Hepatocyte (in vitro differentiated cells): ENCODE data around the gene ARHGAP40. TPM values are rescaled to one million over a fixed set of nuclear protein-coding genes. Genes with fewer than 3 reads are reported as not detected.

ENCODE experiments used
- DNase-seq: peaks from one replicate; pipeline ENCODE4 v3.0.0-alpha.2; 2016; ENCODE audit warnings: low spot score
- H2AFZ ChIP-seq: fragments of 200-600 bp; sonication (generic); 2 replicates; pipeline ENCODE4 v1.6.0; 2016; ENCODE audit warnings: antibody characterized with exemption, mild to moderate bottlenecking
- H3K27ac ChIP-seq: fragments of 200-600 bp; sonication (generic); 2 replicates; pipeline ENCODE4 v1.5.1; 2016; ENCODE audit warnings: mild to moderate bottlenecking
- H3K27me3 ChIP-seq: fragments of 200-600 bp; sonication (generic); 2 replicates; pipeline ENCODE4 v1.6.1; 2016
- H3K36me3 ChIP-seq: fragments of 200-600 bp; sonication (generic); replicated peaks from 2 replicates; pipeline ENCODE4 v1.5.1; 2016; ENCODE audit warnings: low read depth; ENCODE audit not compliant: insufficient read depth
- H3K4me1 ChIP-seq: fragments of 200-600 bp; sonication (generic); 2 replicates; pipeline ENCODE4 v1.5.1; 2016; ENCODE audit warnings: mild to moderate bottlenecking, moderate library complexity; ENCODE audit not compliant: insufficient read depth
- H3K4me2 ChIP-seq: fragments of 200-600 bp; sonication (generic); 2 replicates; pipeline ENCODE4 v1.6.0; 2016
- H3K4me3 ChIP-seq: fragments of 200-600 bp; sonication (generic); 2 replicates; pipeline ENCODE4 v1.5.1; 2016; ENCODE audit warnings: mild to moderate bottlenecking
- H3K79me2 ChIP-seq: fragments of 200-600 bp; sonication (generic); 2 replicates; pipeline ENCODE4 v1.6.0; 2017; ENCODE audit warnings: mild to moderate bottlenecking
- H3K9me2 ChIP-seq: fragments of 200-600 bp; sonication (generic); replicated peaks from 2 replicates; pipeline ENCODE4 v1.6.0; 2017; ENCODE audit warnings: mild to moderate bottlenecking; ENCODE audit not compliant: insufficient read depth
- H3K9me3 ChIP-seq: fragments of 200-600 bp; sonication (generic); 2 replicates; pipeline ENCODE4 v1.5.1; 2016; ENCODE audit warnings: low read depth, mild to moderate bottlenecking
- H4K20me1 ChIP-seq: fragments of 200-600 bp; sonication (generic); 2 replicates; pipeline ENCODE4 v1.6.0; 2016; ENCODE audit warnings: mild to moderate bottlenecking; ENCODE audit not compliant: insufficient read depth, poor library complexity, severe bottlenecking
- EZH2 ChIP-seq: fragments of 200-600 bp; sonication (generic); IDR thresholded peaks from 2 replicates; pipeline ENCODE4 v1.6.1; 2016; ENCODE audit warnings: antibody characterized with exemption, mild to moderate bottlenecking, borderline replicate concordance
- EZH2phosphoT487 ChIP-seq: fragments of 200-600 bp; sonication (generic); IDR thresholded peaks from one replicate; pipeline ENCODE4 v1.6.1; 2018; ENCODE audit warnings: antibody characterized with exemption, mild to moderate bottlenecking, low read depth, moderate library complexity; ENCODE audit not compliant: unreplicated experiment, severe bottlenecking
- WGBS: methylation state at CpG from one replicate; pipeline ENCODE4 v1.1.6; 2016; ENCODE audit warnings: low lambda C conversion rate; ENCODE audit errors: missing lambda C conversion rate; 5-methylcytosine and 5-hydroxymethylcytosine counted together
- polyA plus RNA-seq: library from polyadenylated mRNA; unstranded; fragments of >200 nt; fragmentation: Nextera tagmentation; extraction: Ambion mirVana; gene quantifications from 2 replicates; pipeline ENCODE4 v1.2.1, GENCODE V29; 2016
- total RNA-seq: library from RNA; depleted of rRNA; stranded (reverse); fragments of >200 nt; gene quantifications from 2 replicates; pipeline ENCODE4 v1.2.3, GENCODE V29; 2014
- TF ChIP-seq, protein P1 (sequence below): fragments of 200-600 bp; sonication (generic); IDR thresholded peaks from 2 replicates; pipeline ENCODE4 v1.5.1; 2016; ENCODE audit warnings: antibody characterized with exemption, mild to moderate bottlenecking; ENCODE audit not compliant: poor library complexity

Gene ARHGAP40
- total and polyA plus RNA-seq, 2 experiments from 2014 or later: 1.1 to 1.2 TPM

DNA sequence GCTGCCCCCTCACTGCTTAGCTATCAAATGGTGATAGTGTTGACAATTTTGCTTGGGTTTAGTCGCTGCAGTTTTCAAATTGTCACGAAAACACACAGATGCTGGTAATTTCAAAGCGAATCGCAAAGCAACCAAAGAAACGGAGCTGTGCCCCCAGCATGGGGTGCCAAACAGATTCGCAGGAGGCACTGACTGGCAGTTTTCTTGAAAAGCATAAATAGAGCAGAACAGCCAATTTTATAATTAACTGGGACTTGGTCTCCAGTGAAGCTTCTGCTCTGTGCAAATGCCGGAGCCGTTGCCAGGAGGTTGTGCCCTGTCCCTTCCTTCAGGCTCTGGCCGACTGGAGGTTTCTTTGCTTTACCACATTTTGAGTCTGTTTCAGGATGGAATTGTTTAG is 18.8 kb downstream of the ARHGAP40 start:
- WGBS: 81% methylated on average over 9 of the region's 9 CpGs
- no peaks in the 10 kb centered on the region for H3K4me1 ChIP-seq
- H4K20me1 ChIP-seq: no peaks in the 10 kb centered on the region
- no peaks in the 10 kb centered on the region for H3K9me3 ChIP-seq
- DNase-seq: no peak
- no peaks in the 10 kb centered on the region for H3K79me2 ChIP-seq
- H2AFZ ChIP-seq: no peak overlapping the region
- no peaks in the 10 kb centered on the region for H3K27me3 ChIP-seq
- H3K36me3 ChIP-seq: no peaks in the 10 kb centered on the region
- no peak overlapping the region for H3K4me2 ChIP-seq
- H3K4me3 ChIP-seq: no peak overlapping the region
- H3K27ac ChIP-seq: no peak overlapping the region
- H3K9me2 ChIP-seq: no peaks in the 10 kb centered on the region
- TF ChIP-seq, protein P1, sequence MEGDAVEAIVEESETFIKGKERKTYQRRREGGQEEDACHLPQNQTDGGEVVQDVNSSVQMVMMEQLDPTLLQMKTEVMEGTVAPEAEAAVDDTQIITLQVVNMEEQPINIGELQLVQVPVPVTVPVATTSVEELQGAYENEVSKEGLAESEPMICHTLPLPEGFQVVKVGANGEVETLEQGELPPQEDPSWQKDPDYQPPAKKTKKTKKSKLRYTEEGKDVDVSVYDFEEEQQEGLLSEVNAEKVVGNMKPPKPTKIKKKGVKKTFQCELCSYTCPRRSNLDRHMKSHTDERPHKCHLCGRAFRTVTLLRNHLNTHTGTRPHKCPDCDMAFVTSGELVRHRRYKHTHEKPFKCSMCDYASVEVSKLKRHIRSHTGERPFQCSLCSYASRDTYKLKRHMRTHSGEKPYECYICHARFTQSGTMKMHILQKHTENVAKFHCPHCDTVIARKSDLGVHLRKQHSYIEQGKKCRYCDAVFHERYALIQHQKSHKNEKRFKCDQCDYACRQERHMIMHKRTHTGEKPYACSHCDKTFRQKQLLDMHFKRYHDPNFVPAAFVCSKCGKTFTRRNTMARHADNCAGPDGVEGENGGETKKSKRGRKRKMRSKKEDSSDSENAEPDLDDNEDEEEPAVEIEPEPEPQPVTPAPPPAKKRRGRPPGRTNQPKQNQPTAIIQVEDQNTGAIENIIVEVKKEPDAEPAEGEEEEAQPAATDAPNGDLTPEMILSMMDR: no peak
- TF ChIP-seq EZH2 (no peak), EZH2phosphoT487 (no peak)

DNA sequence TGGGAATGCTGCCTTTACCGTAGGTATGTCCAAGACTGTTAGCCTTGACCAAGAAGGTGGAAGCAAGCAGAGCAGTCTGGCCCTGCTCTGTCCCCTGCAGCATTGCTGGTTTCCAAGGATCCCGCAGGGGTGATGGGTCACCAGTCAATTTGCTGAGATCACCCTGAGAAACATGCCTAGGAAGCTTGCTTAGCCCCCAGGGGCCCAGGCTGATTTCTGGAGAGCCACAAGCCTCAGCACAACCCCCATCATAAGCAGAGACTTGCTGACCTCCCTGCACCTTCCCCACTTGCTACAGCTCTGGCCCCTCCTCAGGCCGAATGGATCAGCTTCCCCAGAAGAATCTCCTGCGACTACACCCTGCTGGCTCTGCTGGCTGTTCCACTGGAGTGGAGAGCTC is 21.5 kb downstream of the ARHGAP40 start:
- no peak overlapping the region for H3K4me2 ChIP-seq
- no peak overlapping the region for H3K4me3 ChIP-seq
- no peaks in the 10 kb centered on the region for H3K36me3 ChIP-seq
- no peaks in the 10 kb centered on the region for H3K27me3 ChIP-seq
- WGBS: 58% methylated on average over 4 of the region's 4 CpGs
- H4K20me1 ChIP-seq: no peaks in the 10 kb centered on the region
- H2AFZ ChIP-seq: no peak overlapping the region
- no peak overlapping the region for H3K27ac ChIP-seq
- no peaks in the 10 kb centered on the region for H3K9me2 ChIP-seq
- no peaks in the 10 kb centered on the region for H3K4me1 ChIP-seq
- TF ChIP-seq EZH2phosphoT487 (no peak), EZH2 (no peak)
- TF ChIP-seq, protein P1: no peak
- no peak for DNase-seq
- H3K9me3 ChIP-seq: no peaks in the 10 kb centered on the region
- H3K79me2 ChIP-seq: no peaks in the 10 kb centered on the region

DNA sequence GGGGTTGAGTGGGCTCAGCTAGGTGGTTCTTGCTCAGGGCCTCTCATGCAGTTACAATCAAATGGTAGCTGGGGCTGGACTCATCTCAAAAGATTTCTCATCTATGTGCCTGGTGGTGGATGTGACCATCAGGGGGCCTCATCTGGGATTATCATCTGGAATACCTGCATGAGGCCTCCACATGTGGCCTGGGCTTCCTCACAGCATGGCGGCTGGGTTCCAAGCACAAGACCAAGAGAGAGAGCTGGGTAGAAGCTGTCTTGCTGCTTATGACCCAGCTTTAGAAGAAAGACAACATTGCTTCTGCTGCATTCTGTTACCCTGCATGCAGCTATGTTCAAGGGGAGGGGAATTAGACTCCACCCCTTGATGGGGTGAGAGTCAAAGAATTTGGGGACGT is 22.5 kb downstream of the ARHGAP40 start:
- no peak overlapping the region for H2AFZ ChIP-seq
- H3K9me2 ChIP-seq: no peaks in the 10 kb centered on the region
- TF ChIP-seq EZH2 (no peak), EZH2phosphoT487 (no peak)
- TF ChIP-seq, protein P1: no peak
- no peaks in the 10 kb centered on the region for H4K20me1 ChIP-seq
- H3K4me2 ChIP-seq: no peak overlapping the region
- H3K27ac ChIP-seq: no peak overlapping the region
- DNase-seq: no peak
- H3K4me1 ChIP-seq: no peaks in the 10 kb centered on the region
- H3K4me3 ChIP-seq: no peak overlapping the region
- no peaks in the 10 kb centered on the region for H3K36me3 ChIP-seq
- 92% methylated on average over 2 of the region's 2 CpGs for WGBS
- no peaks in the 10 kb centered on the region for H3K79me2 ChIP-seq
- no peaks in the 10 kb centered on the region for H3K27me3 ChIP-seq
- H3K9me3 ChIP-seq: no peaks in the 10 kb centered on the region

DNA sequence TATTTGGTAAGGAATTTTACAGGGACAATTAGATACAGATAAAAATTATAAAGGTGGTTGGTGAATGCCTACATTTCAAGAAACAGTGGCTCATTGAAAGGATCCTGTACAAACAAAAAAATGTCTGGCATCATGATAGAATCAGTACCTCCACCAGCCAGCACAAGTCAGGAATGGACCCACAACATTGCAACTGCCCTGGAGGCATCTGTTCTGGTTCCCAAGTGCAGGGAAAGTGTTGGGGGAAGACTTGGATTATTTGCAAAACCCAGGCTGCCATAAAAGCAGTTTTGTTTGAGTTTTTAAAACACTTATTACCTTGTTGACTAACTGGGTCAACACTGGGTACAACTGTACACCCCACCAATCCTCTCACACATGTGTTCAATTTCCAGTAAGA is 24.3 kb downstream of the ARHGAP40 start:
- Histone ChIP-seq H3K9me3 (no peaks in the 10 kb centered on the region), H3K27ac (no peak overlapping the region), H3K9me2 (no peaks in the 10 kb centered on the region), H3K4me2 (no peak overlapping the region), H3K4me1 (no peaks in the 10 kb centered on the region), H2AFZ (no peak overlapping the region), H4K20me1 (no peaks in the 10 kb centered on the region), H3K79me2 (no peaks in the 10 kb centered on the region), H3K27me3 (no peaks in the 10 kb centered on the region), H3K4me3 (no peak overlapping the region), H3K36me3 (no peaks in the 10 kb centered on the region)
- DNase-seq: no peak
- TF ChIP-seq EZH2 (no peak), EZH2phosphoT487 (no peak)
- TF ChIP-seq, protein P1: no peak
